GM23248 (cell line): ENCODE results near the gene KHSRP.

Source experiments
- EZH2 ChIP-seq: fragments of 200-600 bp; sonication (generic); IDR thresholded peaks from 2 replicates; pipeline ENCODE4 v1.6.1; 2018; ENCODE audit warnings: antibody characterized with exemption, mild to moderate bottlenecking; ENCODE audit not compliant: insufficient read depth, poor library complexity, severe bottlenecking
- EZH2phosphoT487 ChIP-seq: fragments of 200-600 bp; sonication (generic); IDR thresholded peaks from 2 replicates; pipeline ENCODE4 v1.6.1; 2018; ENCODE audit warnings: antibody characterized with exemption, moderate library complexity, mild to moderate bottlenecking, low read depth; ENCODE audit not compliant: insufficient read depth

GRCh38 chr19:6374161-6374709 is 50.4 kb downstream of the KHSRP start:
- TF ChIP-seq EZH2phosphoT487 (no peak), EZH2 (no peak)
